ENCODE measurements around the gene PBRM1. TPM values are rescaled to one million over a fixed set of nuclear protein-coding genes. Genes with fewer than 3 reads are reported as not detected.

Gene PBRM1
- total and polyA plus RNA-seq, 7 experiments from 2014 or later: 58.4 to 109 (median 76.9) TPM

GRCh38 chr3:52520716-52521487 is 164.8 kb downstream of the PBRM1 start:
- Histone ChIP-seq H3K4me1 (ENCODE audit: control insufficient read depth in 2 of 2, insufficient read depth in 2 of 2, low read length in 2 of 2) (no peaks in the 10 kb centered on the region), H3K36me3 (ENCODE audit: control insufficient read depth in 2 of 3, insufficient read depth in 3 of 3, low read length in 3 of 3) (no peaks in the 10 kb centered on the region), H3K27ac (ENCODE audit: low read depth, low read length) (no peak overlapping the region), H3K27me3 (ENCODE audit: control insufficient read depth in 2 of 2, insufficient read depth in 2 of 2, low read length in 2 of 2) (no peaks in the 10 kb centered on the region), H3K9me3 (ENCODE audit: control insufficient read depth in 2 of 3, low read length in 3 of 3) (no peaks in the 10 kb centered on the region), H3K4me3 (ENCODE audit: low read length) (no peak overlapping the region)
- DNase-seq (no peak), ATAC-seq (no peak)
- Mint-ChIP-seq H3K27me3 (no peaks in the 10 kb centered on the region), H3K9me3 (peaks cover 0 to 1% (median 0%) of the 10 kb centered on the region in 11 donors), H3K4me1 (peaks cover 0 to 3% (median 0%) of the 10 kb centered on the region in 7 donors), H3K36me3 (peaks cover 0 to 3% (median 0%) of the 10 kb centered on the region in 5 donors), H3K27ac (no peak overlapping the region), H3K4me3 (no peak overlapping the region)
- ChIA-PET CTCF (no interaction called here), POLR2A (no interaction called here)
- intact Hi-C loops (cut with micrococcal nuclease): no loop called here

GRCh38 chr3:52520141-52520667 is 165.5 kb downstream of the PBRM1 start:
- Mint-ChIP-seq H3K36me3 (peaks cover 0 to 3% (median 0%) of the 10 kb centered on the region in 5 donors), H3K4me1 (peaks cover 0 to 2% (median 0%) of the 10 kb centered on the region in 7 donors), H3K4me3 (no peak overlapping the region), H3K27ac (no peak overlapping the region), H3K9me3 (peaks cover 0 to 1% (median 0%) of the 10 kb centered on the region in 11 donors), H3K27me3 (no peaks in the 10 kb centered on the region)
- ATAC-seq (no peak), DNase-seq (no peak)
- Histone ChIP-seq H3K4me3 (ENCODE audit: low read length) (no peak overlapping the region), H3K27me3 (ENCODE audit: control insufficient read depth in 2 of 2, insufficient read depth in 2 of 2, low read length in 2 of 2) (no peaks in the 10 kb centered on the region), H3K27ac (ENCODE audit: low read depth, low read length) (no peak overlapping the region), H3K9me3 (ENCODE audit: control insufficient read depth in 2 of 3, low read length in 3 of 3) (no peaks in the 10 kb centered on the region), H3K4me1 (ENCODE audit: control insufficient read depth in 2 of 2, insufficient read depth in 2 of 2, low read length in 2 of 2) (no peaks in the 10 kb centered on the region), H3K36me3 (ENCODE audit: control insufficient read depth in 2 of 3, insufficient read depth in 3 of 3, low read length in 3 of 3) (no peaks in the 10 kb centered on the region)
- ChIA-PET CTCF (no interaction called here), POLR2A (no interaction called here)
- intact Hi-C loops (cut with micrococcal nuclease): no loop called here

GRCh38 chr3:52519445-52520140 is 166.1 kb downstream of the PBRM1 start:
- H3K9me3 Mint-ChIP-seq: peaks cover 0 to 1% (median 0%) of the 10 kb centered on the region in 11 donors
- ChIA-PET CTCF (no interaction called here), POLR2A (no interaction called here)
- H3K4me1 Mint-ChIP-seq: peaks cover 0 to 2% (median 0%) of the 10 kb centered on the region in 7 donors
- H3K36me3 Mint-ChIP-seq: peaks cover 0 to 3% (median 0%) of the 10 kb centered on the region in 5 donors
- no peak for ATAC-seq
- DNase-seq: no peak
- H3K27ac Mint-ChIP-seq: no peak overlapping the region
- intact Hi-C loops (cut with micrococcal nuclease): no loop called here
- H3K27ac ChIP-seq (ENCODE audit: low read depth, low read length): no peak overlapping the region
- no peak overlapping the region for H3K4me3 ChIP-seq (ENCODE audit: low read length)
- H3K4me3 Mint-ChIP-seq: no peak overlapping the region
- no peaks in the 10 kb centered on the region for H3K27me3 Mint-ChIP-seq
- H3K9me3 ChIP-seq (ENCODE audit: control insufficient read depth in 2 of 3, low read length in 3 of 3): no peaks in the 10 kb centered on the region
- H3K4me1 ChIP-seq (ENCODE audit: control insufficient read depth in 2 of 2, insufficient read depth in 2 of 2, low read length in 2 of 2): no peaks in the 10 kb centered on the region
- no peaks in the 10 kb centered on the region for H3K36me3 ChIP-seq (ENCODE audit: control insufficient read depth in 2 of 3, insufficient read depth in 3 of 3, low read length in 3 of 3)
- H3K27me3 ChIP-seq (ENCODE audit: control insufficient read depth in 2 of 2, insufficient read depth in 2 of 2, low read length in 2 of 2): no peaks in the 10 kb centered on the region

GRCh38 chr3:52518723-52519444 is 166.8 kb downstream of the PBRM1 start:
- no peak overlapping the region for H3K27ac ChIP-seq (ENCODE audit: low read depth, low read length)
- CTCF ChIA-PET: no interaction called here
- no peaks in the 10 kb centered on the region for H3K27me3 ChIP-seq (ENCODE audit: control insufficient read depth in 2 of 2, insufficient read depth in 2 of 2, low read length in 2 of 2)
- H3K36me3 Mint-ChIP-seq: no peaks in the 10 kb centered on the region
- no peak overlapping the region for H3K4me3 ChIP-seq (ENCODE audit: low read length)
- no peaks in the 10 kb centered on the region for H3K27me3 Mint-ChIP-seq
- no peak overlapping the region for H3K4me3 Mint-ChIP-seq
- no peaks in the 10 kb centered on the region for H3K36me3 ChIP-seq (ENCODE audit: control insufficient read depth in 2 of 3, insufficient read depth in 3 of 3, low read length in 3 of 3)
- peaks cover 0 to 1% (median 0%) of the 10 kb centered on the region in 11 donors for H3K9me3 Mint-ChIP-seq
- peaks cover 0 to 2% (median 0%) of the 10 kb centered on the region in 7 donors for H3K4me1 Mint-ChIP-seq
- intact Hi-C loops (cut with micrococcal nuclease): no loop called here
- H3K9me3 ChIP-seq (ENCODE audit: control insufficient read depth in 2 of 3, low read length in 3 of 3): no peaks in the 10 kb centered on the region
- no peak for ATAC-seq
- POLR2A ChIA-PET: no interaction called here
- H3K4me1 ChIP-seq (ENCODE audit: control insufficient read depth in 2 of 2, insufficient read depth in 2 of 2, low read length in 2 of 2): no peaks in the 10 kb centered on the region
- no peak overlapping the region for H3K27ac Mint-ChIP-seq
- DNase-seq: no peak

- Mint-ChIP-seq H3K36me3 (no peaks in the 10 kb centered on the region), H3K4me3 (no peak overlapping the region), H3K4me1 (peaks cover 0 to 2% (median 0%) of the 10 kb centered on the region in 7 donors), H3K9me3 (peaks cover 0 to 1% (median 0%) of the 10 kb centered on the region in 11 donors), H3K27ac (no peak overlapping the region), H3K27me3 (no peaks in the 10 kb centered on the region)
- no peak overlapping the region for H3K27ac ChIP-seq (ENCODE audit: low read depth, low read length)
- no peaks in the 10 kb centered on the region for H3K36me3 ChIP-seq (ENCODE audit: control insufficient read depth in 2 of 3, insufficient read depth in 3 of 3, low read length in 3 of 3)
- ChIA-PET POLR2A (no interaction called here), CTCF (interaction anchor here (1.0 kb wide), 1 partner anchor 18 kb away, joined by 3 read pairs; the partner anchor contains the start of gene UQCC5)
- H3K4me3 ChIP-seq (ENCODE audit: low read length): no peak overlapping the region
- DNase-seq (no peak), ATAC-seq (no peak)
- no peaks in the 10 kb centered on the region for H3K9me3 ChIP-seq (ENCODE audit: control insufficient read depth in 2 of 3, low read length in 3 of 3)
- no peaks in the 10 kb centered on the region for H3K27me3 ChIP-seq (ENCODE audit: control insufficient read depth in 2 of 2, insufficient read depth in 2 of 2, low read length in 2 of 2)
- H3K4me1 ChIP-seq (ENCODE audit: control insufficient read depth in 2 of 2, insufficient read depth in 2 of 2, low read length in 2 of 2): no peaks in the 10 kb centered on the region
- intact Hi-C loops (cut with micrococcal nuclease): no loop called here
These were observed 167.7 kb downstream of the PBRM1 start for GRCh38 chr3:52517796-52518722.
